HG02970 (cell line): ENCODE results near the gene SRGAP1.
A peak's percentile ranks its signal among the peaks of the same experiment; 100 is the strongest.

Source experiments
- ATAC-seq: cut with Tn5 transposase; IDR thresholded peaks from one replicate; pipeline ENCODE4 v1.9.1; 2021; ENCODE audit warnings: mild to moderate bottlenecking, moderate library complexity, moderate number of reproducible peaks; ENCODE audit not compliant: unreplicated experiment, low FRiP score

Gene SRGAP1

DNA sequence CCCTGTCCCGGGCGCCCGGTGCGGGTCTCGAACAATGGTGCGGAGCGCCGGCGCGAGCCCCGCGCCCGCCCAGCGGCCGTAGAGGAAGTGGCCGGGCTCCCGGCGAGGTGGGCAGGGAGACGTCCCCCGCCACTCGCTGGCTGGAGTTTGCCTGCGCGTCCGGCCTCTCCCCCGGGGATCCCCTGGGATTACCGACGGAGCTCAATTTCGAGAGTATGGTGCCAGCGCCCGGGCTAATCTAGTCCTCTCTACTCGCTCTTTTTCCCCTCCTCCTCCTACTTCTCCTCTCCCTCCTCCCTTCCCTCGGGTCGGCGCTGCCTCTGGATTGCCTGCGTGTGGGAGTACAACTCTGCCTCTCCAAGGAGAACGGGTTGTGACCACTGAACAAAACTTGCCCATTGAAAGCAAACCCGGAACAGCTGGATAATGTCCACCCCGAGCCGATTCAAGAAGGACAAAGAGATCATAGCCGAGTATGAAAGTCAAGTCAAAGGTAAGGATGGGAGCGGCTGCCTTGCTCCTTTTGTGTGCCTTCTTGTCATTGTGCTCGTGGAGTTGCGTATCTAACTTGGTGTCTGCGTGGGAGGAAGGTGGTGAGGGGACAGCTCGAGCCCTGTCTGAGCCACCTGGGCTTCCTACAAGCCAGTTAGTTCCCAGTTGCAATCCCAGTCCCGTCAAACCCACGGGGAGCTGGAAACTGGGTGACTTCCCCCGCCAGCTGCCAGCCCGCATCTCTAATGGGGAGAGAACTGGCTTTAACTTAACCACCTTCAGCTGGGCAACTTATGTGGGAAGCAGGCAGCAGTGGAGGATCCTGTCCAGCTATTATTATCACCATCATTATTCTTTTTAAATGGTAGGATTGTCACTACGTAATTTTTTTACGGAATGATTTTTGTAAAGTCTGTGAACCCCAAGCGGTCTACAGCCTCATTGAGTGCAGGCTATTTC is at the start of gene SRGAP1:
TSS of gene SRGAP1 (plus strand) at position 310 of the 951 bp plus-strand sequence. CDS start at position 427, 117 bp downstream.
- no peak for ATAC-seq

DNA sequence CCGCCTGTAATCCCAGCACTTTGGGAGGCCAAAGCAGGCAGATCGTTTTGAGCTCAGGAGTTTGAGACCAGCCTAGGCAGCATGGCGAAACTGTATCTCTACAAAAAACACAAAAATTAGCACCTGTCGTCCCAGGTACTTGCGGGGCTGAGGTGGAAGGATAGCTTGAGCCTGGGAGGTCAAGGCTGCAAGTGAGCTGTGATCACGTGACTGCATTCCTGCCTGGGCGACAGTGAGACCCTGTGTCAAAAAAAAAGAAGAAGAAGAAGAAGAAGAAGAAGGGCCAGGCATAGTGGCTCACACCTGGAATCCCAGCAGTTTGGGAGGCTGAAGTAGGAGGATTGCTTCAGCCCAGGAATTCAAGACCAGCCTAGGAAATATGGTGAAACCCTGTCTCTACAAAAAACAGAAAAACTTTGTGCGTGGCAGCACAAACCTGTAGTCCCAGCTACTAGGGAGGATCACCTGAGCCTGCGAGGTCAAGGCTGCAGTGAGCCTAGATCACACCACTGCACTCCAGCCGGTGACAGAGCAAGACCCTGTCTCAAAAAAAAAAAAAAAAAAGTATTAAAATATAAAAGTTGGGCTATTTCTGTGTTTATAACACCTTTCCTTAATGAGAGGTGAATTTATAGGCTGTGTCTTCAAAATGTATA is 49.3 kb upstream of the SRGAP1 start:
- ATAC-seq: no peak

DNA sequence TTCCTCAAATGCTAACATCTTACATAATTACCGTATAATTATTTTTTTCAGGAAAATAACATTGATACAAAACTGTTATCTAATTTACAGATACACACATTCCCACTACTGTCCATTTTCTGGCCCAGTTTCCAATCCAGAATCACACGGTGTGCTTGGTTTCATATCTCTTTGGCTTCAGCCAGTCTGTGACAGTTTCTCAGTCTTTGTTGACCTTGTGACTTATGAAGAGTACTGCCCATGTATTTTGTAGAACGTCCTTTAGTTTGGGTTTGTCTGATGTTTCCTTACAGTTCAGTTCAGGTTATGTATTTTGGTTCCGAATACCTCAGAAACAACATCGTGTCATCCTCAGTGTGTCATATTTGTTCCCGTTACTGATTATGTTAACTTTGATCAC is 48.6 kb upstream of the SRGAP1 start:
- no peak for ATAC-seq

DNA sequence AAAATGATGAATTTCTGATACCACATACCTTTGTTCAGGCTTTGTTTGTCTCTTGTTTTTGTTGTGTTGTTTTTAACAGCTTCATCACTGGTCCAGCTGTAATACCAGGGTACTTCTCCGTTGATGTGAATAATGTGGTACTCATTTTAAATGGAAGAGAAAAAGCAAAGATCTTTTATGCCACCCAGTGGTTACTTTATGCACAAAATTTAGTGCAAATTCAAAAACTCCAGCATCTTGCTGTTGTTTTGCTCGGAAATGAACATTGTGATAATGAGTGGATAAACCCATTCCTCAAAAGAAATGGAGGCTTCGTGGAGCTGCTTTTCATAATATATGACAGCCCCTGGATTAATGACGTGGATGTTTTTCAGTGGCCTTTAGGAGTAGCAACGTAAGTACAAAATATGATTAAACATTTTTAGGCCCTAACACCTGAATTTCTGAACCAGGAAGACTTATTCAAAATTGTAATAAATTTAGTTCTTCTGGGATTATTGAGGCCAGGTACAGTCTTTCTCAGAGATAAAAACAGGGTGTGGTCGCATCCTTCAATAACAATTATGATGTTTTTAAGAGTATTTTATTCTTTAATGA is 42.4 kb upstream of the SRGAP1 start:
- ATAC-seq: no peak

DNA sequence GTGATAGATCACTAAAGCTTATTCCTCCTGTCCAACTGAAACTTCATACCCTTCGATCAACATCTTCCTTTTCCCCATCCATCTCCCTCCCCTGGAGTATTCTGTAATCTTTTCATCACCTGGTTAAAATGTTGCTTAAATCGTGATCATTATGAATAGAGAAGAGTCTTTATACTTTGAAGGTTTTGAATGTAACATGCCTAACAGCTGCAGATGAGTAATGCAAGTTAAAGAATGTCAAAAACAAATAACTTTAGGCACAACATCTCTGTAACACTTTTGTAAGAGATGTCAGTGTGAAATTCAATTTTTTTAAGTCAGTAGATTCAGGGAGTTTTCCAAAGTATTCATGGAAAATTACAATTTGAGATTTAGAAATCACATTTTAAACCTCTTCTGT is 39.8 kb upstream of the SRGAP1 start:
- ATAC-seq: no peak

DNA sequence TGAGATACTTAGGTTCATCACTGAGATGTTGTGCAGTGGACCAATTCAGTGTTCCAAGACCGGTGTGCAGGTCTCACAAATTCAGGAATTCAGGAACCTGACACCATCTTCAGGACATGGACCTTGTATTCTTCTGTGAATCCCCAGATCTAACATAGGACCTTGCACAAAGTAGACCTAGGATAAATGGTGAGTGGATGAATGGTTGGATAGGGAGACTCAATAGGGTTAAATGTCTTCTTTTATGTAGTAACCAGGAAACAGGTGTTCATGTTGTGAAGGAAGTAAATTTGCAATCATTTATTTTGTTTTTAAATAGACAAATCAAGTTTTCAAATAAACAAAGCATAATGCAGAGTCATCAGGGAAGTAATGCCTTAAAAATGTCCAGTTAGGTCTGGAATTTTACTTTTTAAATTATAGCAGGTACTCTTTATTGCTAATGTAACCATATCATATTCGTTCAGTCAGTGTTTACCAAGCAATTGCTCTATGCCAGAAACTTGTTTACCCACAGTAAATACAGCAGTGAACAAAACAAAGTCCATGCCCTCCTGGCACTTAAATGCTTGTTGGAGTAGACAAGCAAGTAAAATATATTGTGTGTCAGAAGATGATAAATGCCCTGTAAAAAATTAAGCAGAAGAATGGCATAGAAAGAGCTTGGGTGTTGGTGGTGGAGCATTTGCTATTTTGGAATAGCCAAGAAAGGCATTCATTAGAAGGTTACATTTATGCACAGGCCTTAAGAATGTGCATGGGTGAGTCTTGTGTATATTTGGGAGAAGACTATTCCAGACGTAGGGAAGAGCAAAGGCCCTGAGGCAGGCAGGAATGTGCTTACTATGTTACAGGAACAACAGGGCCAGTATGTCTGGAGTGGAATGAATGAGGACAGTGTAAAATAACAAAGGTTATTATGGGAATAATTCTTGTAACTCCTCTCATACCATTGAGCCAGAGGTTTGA is 38.5 kb upstream of the SRGAP1 start:
- no peak for ATAC-seq

DNA sequence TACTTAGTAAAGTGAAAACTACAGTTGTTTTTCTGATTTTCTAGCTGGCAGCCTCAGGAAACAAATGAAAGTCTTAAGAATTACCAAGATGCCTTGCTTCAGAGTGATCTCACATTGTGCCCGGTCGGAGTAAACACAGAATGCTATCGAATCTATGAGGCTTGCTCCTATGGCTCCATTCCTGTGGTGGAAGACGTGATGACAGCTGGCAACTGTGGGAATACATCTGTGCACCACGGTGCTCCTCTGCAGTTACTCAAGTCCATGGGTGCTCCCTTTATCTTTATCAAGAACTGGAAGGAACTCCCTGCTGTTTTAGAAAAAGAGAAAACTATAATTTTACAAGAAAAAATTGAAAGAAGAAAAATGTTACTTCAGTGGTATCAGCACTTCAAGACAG is 35.9 kb upstream of the SRGAP1 start:
- no peak for ATAC-seq

DNA sequence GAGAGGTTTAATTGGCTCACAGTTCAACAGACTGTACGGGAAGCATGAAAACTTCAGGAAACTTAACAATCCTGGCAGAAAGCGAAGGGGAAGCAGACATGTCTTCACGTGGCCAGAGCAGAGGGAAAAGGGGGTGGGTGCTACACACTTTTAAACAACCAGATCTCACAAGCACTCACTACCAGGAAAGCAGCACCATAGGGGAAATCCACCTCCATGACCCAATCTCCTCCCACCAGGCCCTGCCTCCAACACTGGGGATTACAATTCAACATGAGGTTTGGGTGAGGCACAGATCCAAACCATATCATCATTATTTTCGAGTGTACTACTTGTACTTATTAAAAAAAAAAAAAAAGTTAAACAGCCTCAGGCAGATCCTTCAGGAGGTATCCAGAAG is 34.9 kb upstream of the SRGAP1 start:
- ATAC-seq: no peak

DNA sequence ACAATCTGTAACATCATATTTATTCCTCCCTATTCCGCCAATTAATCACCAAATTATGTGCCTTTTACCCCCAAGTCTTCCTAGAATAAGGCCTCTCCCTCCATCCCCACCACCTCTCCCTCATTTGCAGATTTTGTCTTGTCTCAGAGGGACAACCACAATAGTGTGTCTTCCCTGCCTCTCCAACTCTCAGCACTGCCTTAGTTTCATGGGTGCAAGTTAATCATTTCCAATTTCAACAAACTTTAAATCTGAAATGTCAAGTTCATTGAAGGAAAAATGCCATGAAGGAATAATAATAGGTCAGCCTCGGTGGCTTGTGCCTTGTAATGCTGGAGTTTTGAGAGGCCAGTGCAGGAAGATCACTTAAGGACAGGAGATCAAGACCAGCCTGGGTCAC is 33.2 kb upstream of the SRGAP1 start:
- no peak for ATAC-seq

DNA sequence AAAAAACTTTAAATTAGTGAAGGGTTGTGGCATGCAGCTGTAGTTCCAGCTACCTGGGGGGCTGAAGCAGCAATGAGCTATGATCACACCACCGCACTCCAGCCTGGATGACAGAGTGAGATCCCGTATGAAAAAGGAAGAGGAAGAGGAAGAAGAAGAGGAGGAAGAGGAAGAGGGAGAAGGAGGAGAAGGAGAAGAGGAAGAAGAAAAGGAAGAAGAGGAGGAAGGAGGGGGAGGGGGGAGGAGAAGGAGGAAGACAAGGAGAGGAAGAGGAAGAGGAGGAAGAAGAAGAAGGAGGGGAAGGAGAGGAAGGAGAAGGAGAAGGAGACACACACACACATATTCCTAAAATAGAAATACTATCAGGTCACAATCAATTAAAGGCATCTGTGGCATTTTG is 32.7 kb upstream of the SRGAP1 start:
- no peak for ATAC-seq

DNA sequence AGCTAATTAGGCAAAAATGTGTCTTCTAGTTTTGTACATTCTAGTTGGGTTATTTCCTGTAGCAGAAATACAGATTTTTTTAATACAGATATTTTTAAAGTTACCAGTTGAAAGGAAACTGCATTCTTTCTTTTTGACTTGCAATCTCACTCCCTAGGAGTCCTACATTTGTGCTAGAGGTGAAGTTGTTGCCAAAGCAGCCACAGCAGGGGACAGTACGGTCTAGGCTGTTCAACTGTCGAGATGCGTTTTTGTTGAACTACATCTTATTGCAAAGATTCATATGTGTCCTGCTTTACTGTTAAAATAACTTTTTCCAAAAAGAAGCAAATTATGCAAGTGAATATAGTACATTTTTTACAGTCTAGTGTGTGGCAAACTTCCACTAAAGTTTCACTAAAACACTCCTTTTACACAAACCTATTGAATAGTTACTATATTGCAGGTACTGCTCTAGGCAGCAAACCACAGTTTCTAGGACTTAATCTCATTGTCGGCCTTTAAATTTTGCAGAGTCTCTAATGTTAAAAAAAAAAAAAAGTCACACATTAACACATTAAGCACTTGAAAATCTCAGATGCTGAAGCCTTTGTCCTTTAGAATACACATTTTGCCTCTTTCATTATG is 30.2 kb upstream of the SRGAP1 start:
- no peak for ATAC-seq

DNA sequence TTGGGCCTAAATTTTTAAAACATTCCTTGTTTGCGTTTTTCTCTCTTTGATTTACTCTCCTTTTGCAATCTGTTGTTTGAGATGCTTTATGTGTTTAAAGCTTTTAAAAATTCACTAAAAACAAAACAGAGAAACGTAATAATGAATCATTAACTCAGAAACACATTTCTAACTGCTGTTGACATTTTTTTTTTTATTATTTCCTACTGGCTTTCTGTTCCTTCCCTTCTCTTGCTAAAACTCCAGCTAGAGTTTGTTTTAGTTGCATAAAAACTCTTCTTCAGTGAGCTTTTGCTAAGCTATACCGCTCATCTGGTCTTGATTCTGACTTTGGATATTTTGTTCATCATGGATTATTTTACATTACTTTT is 29.0 kb upstream of the SRGAP1 start:
- no peak for ATAC-seq

DNA sequence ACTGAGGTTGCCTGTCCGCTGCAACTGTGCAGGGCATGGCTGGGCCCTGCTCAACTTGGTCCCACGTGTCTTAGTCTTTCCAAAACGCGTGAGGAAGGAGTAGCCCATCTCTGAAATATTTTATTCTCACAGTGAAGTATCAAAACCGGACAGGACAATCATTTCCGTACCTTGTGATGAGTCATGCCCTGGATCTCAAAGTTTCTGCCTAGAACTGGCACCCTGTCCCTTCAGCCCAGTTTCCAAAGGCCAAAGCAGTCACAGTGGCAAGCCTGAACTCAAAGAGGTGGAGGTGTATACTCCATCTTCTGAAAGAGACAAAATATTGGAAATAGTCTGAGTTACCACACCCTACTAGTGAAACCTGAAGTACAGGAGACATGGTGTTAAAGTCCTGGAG is 28.5 kb upstream of the SRGAP1 start:
- no peak for ATAC-seq

DNA sequence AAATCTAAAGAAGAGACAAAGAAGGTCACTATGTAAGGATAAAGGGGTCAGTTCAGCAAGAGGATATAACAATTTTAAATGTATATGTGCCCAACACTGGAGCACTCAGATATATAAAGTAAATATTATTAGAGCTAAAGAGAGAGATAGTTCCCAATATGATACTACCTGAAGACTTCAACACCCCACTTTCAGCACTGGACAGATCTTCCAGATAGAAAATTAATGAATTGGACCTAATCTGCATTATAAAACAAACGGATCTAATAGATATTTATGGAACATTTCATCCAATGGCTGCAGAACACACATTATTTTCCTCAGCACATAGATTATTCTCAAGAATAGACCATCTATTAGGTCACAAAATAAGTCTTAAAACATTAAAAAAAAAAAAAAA is 24.1 kb upstream of the SRGAP1 start:
- ATAC-seq: no peak

DNA sequence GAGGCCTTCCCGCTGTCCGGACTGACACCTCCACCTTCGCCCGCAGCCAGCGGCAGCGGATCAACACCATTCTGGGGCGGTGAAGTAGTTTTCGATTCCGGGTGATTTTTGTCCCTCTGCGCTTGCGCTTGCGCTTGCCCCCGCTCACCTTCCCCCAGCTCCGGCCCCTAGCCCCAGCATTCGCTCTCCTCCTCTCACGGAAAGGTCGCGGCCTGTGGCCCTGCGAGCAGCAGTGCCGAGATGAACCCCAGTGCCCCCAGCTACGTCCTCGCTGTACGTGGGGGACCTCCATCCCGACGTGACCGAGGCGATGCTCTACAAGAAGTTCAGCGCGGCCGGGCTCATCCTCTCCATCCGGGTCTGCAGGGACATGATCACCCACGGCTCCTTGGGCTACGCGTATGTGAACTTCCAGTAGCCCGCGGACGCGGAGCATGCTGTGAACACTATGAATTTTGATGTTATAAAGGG is 22.7 kb upstream of the SRGAP1 start:
- no peak for ATAC-seq

DNA sequence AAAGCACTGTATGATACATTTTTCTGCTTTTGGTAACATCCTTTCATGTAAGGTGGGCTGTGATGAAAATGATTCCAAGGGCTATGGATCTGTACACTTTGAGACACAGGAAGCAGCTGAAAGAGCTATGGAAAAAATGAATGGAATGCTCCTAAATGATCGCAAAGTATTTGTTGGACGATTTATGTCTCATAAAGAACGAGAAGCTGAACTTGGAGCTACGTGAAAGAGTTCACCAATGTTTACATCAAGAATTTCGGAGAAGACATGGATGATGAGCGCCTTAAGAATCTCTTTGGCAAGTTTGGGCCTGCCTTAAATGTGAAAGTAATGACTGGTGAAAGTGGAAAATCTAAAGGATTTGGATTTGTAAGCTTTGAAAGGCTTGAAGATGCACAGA is 22.1 kb upstream of the SRGAP1 start:
- ATAC-seq: no peak

DNA sequence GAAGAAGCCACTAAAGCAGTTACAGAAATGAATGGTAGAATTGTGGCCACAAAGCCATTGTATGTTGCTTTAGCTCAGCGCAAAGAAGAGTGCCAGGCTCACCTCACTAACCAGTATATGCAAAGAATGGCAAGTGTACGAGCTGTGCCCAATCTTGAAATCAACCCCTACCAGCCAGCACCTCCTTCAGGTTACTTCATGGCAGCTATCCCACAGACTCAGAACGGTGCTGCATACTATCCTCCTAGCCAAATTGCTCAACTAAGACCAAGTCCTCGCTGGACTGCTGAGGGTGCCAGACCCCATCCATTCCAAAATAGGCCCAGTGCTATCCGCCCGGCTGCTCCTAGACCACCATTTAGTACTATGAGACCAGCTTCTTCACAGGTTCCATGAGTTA is 21.5 kb upstream of the SRGAP1 start:
- no peak for ATAC-seq

DNA sequence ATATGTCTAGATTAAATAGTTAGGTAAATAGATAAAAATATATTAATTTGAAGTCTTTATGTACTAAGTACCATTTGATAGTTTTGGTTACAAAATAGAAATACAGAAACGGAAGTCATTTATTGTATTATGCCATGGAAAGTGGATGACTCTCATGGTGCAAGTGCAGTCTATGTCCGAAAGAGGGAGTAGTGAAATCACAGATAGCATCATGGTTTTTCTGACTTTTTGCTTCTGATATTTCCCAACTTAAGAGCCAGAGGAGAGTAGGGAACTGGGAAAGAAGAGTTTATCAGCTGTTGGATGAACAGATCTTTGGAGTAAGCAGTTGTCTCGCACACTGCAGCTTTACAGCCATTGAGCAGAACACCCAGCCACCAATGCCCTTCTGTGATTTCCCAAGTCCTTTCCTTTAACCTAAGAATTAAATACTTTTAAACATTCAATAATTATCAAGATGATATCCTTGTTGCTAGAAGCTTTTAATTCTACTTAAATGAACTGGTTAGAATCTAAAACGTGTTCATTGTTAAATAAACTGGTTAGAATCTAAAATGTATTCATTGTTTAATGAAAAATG is 18.4 kb upstream of the SRGAP1 start:
- ATAC-seq: peak; percentile 64

DNA sequence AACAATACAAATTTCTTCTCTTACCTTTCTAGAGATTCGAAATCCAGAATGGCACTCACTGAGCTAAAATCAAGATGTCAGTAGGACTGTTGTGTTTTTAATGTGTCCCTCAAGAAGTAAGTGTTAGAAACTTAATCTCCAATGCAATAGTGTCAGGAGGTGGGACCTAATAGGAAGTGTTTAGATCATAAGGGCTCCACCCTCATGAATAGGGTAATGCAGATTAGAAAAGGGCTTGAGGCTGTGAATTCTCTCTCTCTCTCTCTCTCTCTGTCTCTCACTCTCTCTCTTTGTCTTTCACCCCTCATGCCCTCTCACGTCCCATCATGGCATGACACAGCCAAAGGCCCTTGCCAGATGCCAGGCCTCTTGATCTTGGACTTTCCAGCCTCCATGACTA is 15.6 kb upstream of the SRGAP1 start:
- ATAC-seq: no peak
